Left ventricle myocardium superior (tissue), 1 donor: ENCODE data around the gene GYG2. TPM values are rescaled to one million over a fixed set of nuclear protein-coding genes. Genes with fewer than 3 reads are reported as not detected.
"Not testable (repeated sequence)": the region's sequence is repeated elsewhere in the genome, so short reads cannot be mapped to it uniquely, and the experiment has no call there.

Source experiments
- ATAC-seq: fragments of 200-7000 bp; cut with Tn5 transposase; one replicate; pipeline ENCODE4 v1.9.1; 2020; ENCODE audit warnings: mild to moderate bottlenecking, moderate library complexity
- DNase-seq: peaks from one replicate; pipeline ENCODE4 v3.0.0-alpha.2; 2020
- intact Hi-C: fragments of 100-400 bp; cut with micrococcal nuclease; formaldehyde crosslinking; loops from one replicate; pipeline ENCODE4 v1.11.0; 2022
- total RNA-seq: library from RNA; stranded (reverse); fragmentation: NEBNext Ultra II Directional; extraction: Animal tissue kit (Norgen Biotek cat#: 25700); gene quantifications from one replicate; pipeline ENCODE4 v1.2.1, GENCODE V29; 2021
- donor health status: DM: no; HTN: yes; CAD: no; lungs with severe emphysema.

Gene GYG2
- total RNA-seq, 1 donor from 2014 or later = 1.4 TPM

DNA sequence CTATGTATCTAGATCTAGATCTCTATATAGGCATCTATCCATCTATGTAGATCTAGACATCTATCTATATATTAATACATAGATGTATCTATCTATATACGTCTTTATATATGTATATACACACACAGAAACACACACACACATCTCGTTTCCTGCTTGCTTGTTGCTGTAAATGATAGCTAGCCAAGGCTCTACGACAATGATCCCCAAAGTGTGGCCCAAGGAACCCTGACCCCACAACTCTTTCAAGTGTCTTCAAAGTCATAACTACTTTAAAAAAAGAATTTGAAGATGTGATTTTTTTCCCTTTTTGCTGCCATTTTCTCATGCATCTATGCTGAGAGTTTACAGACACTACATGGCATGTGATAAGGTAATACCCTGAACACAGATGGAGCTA, 28.8 kb downstream of the GYG2 start:
- ATAC-seq (no peak), DNase-seq (no peak)
- intact Hi-C loops = no loop called here

GRCh38 chrX:2859197-2859797, 30.6 kb downstream of the GYG2 start:
- ATAC-seq = no peak
- no peak for DNase-seq
- intact Hi-C loops = no loop called here

DNA sequence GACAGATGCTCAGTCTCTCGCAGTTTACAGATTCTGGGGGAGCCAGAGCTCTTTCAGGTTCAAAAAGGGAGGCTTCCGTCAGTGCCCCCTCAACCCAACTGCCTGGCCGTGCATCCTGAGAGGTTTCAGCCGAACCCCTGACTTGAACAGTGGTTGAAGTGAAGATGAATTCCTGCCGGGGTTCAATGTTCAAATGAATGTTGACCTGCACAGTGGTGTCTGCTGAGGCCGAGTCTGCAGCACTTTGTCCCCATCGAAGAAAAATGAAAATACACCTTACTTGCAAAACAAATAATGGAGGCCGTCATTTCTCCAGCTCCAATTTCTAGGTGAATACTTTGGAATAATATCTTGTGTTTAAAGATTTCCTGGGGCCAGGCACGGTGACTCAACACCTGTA, 33.7 kb downstream of the GYG2 start:
- intact Hi-C loops = no loop called here
- no peak for ATAC-seq
- DNase-seq = no peak

DNA sequence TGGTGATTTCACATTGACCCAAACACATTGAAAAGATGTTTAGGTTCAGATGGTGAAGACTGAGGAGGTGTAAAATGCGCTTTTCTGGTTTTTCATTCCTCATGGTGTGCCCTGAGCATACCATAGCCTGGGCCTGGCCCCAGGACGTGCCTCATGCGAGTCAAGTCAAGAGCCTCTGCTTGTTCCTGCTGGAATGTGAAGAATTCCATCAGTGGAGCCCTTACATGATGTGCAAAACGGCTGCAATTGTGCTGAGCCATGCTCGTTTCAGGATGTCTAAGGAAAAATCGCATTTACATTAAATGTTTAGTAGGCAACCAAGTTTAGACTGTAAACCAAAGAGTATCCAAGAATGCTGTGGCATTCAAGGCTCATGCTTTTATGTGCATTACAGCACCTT, 34.9 kb downstream of the GYG2 start:
- DNase-seq = no peak
- intact Hi-C loops = no loop called here
- ATAC-seq = no peak

DNA sequence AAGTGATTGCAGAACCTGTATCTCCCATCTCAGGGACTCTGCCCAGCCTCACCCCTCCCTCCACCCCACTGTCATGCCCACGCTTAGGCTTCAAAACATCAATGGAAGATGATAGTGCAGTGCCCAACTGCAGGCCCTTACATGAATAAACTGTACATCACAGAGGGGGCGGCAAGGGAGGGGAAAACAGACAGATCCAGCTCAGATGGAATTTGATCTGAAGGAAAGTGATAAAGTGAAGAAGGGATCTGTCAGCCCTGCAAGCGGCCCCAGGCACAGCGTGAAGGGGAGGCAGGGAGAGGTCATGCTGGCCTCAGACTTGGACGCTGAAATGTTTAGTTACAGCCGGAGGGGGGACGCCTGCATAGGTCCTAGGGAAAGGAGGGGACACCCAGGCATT, 38.5 kb downstream of the GYG2 start:
- ATAC-seq (no peak), DNase-seq (no peak)
- intact Hi-C loops = no loop called here

- ATAC-seq = no peak
- no peak for DNase-seq
- intact Hi-C loops = no loop called here
Observed at GRCh38 chrX:2870650-2871049, 41.9 kb downstream of the GYG2 start.

GRCh38 chrX:2871831-2872230, 43.1 kb downstream of the GYG2 start:
- intact Hi-C loops = no loop called here
- no peak for DNase-seq
- ATAC-seq = no peak

DNA sequence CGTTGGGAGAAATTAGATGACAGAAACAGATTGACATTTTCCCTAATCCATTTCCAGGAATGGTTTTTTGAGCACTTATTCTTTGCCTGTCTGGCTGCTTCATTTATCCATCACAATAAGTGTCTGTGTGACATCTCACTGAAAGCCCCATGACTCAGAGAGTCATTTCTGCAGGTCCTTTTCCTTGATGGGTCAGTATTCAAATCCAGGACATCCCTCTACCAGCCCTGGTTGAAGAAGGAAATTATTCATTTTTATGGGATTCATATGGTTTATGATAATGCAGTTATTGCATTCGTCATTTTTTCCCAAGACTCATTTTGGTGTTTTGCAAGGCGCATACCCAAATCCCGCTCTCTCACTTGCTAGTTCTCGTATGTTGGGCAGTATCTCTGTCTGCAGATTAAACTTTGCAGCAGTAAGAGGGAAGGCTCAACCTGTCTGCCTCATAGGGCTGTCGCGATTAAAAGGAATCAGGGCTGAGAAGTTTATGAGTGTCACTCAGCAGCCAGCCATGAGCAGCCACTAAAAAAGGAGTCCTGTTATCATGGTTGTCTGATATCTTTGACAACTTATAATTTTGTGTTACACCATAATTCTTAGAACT, 44.0 kb downstream of the GYG2 start:
- no peak for ATAC-seq
- intact Hi-C loops = no loop called here

GRCh38 chrX:2874222-2875135, 45.7 kb downstream of the GYG2 start:
- intact Hi-C loops = no loop called here
- ATAC-seq = no peak

More for the DNA sequence above, 44.0 kb downstream of the GYG2 start:
- no peak for DNase-seq

DNA sequence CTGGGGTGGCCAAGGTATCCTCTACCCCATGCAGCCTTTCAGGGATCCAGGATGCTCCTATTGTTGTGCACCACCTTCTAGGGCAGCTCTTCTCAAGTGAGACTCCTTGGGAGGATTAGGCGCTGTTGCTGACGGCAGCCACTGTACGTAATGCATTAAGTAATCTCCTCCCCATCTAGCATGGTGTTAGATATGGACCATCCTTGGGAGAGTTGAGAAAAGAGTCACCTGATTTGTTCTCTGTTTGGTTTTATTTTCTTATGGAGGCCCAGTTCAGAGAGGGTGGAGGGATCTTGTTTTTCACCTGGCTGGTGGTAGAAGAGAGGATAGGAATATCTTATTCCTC, 46.4 kb downstream of the GYG2 start:
- ATAC-seq (no peak), DNase-seq (no peak)
- intact Hi-C loops = no loop called here

More at GRCh38 chrX:2874222-2875135, 45.7 kb downstream of the GYG2 start:
- DNase-seq = no peak

DNA sequence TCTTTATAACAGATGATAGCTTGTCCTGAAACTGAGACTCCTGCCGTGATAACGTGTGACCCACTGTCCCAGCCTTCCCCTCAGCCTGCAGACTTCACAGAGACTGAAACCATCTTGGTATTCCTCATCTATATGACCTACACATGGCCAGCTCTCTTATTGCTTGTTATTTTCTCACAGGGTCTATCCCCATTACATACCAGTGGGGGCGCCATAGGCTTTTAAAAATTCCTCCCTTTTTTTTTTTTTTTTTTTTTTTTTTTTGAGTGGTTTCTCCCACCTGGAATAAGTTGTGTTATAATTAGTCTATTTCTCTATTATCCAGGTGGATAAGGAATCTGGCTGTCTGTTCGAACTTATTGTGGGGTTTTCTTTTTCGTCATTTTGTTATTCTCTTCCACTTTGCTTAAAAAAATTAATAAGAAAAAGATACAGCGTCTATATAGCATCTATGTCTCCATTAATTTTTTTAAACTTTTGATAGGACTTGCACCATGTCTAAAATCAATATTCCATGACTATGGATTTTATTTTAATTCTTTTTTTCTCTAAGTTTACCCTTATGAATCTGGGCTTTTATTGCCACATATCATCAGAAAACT, 47.2 kb downstream of the GYG2 start:
- intact Hi-C loops = no loop called here
- DNase-seq (no peak), ATAC-seq (no peak)

- ATAC-seq (no peak), DNase-seq (no peak)
- intact Hi-C loops = no loop called here
Observed at GRCh38 chrX:2878563-2878962, 49.8 kb downstream of the GYG2 start.

DNA sequence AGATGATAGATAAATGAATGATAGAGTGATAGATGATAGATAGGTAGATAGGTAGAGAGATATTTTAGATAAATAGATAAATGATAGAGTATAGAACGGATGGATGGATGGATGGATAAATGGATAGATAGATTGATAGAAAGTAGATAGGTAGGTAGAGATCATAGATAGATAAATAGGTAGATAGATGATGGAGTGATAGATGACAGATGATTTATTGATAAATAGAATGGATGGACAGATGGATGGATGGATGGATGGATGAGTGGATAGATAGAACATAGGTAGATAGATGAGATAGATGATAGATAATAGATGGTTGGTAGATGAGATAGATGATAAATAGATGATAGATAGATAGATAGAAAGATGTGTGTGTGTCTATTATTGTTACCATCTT, 50.9 kb downstream of the GYG2 start:
- intact Hi-C loops = no loop called here
- DNase-seq = no peak
- no peak for ATAC-seq

DNA sequence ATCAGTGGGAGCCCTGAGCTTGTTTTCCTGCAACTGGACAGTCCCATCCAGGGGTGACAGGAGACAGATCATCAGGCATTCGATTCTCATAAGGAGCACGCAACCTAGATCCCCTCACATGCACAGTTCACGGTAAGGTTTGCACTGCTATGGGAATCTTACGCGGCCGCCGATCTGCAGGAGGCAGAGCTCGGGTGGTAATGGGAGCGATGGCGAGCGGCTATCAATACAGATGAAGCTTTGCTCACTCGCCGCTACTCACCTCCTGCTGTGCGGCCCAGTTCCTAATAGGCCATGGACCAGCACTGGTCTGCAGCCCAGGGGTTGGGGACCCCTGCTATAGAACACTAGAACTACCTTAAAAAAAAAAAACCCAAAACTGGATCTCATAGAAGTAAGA, 55.0 kb downstream of the GYG2 start:
- intact Hi-C loops = no loop called here
- DNase-seq (no peak), ATAC-seq (no peak)

GRCh38 chrX:2888309-2888708, 59.6 kb downstream of the GYG2 start:
- ATAC-seq (no peak), DNase-seq (no peak)
- intact Hi-C loops = no loop called here

DNA sequence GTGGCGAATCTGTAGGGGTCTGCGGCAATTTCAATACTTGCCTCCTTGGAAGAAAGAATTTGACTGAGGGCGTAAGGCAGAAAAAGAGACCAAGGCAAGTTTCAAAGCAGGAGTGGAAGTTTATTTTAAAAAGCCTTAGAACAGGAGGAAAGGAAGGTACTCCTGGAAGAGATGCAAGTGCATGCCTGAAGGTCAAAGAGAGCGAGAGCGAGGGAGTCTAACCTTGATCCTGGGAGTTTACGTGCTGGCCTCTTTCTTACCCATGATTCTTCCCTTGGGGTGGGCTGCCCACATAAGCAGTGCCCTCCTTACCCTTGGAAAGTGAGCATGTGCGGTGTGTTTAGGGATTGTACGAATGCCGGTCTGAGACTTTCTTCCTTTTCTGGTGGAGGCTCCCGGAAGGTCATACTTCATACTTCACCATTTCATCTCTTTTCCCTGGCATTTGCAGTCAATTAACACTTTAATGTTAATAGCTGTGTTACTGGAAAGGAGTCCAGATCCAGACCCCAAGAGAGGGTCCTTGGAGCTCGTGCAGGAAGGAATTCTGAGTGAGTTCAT, 60.4 kb downstream of the GYG2 start:
- no peak for ATAC-seq
- no peak for DNase-seq
- intact Hi-C loops = no loop called here

DNA sequence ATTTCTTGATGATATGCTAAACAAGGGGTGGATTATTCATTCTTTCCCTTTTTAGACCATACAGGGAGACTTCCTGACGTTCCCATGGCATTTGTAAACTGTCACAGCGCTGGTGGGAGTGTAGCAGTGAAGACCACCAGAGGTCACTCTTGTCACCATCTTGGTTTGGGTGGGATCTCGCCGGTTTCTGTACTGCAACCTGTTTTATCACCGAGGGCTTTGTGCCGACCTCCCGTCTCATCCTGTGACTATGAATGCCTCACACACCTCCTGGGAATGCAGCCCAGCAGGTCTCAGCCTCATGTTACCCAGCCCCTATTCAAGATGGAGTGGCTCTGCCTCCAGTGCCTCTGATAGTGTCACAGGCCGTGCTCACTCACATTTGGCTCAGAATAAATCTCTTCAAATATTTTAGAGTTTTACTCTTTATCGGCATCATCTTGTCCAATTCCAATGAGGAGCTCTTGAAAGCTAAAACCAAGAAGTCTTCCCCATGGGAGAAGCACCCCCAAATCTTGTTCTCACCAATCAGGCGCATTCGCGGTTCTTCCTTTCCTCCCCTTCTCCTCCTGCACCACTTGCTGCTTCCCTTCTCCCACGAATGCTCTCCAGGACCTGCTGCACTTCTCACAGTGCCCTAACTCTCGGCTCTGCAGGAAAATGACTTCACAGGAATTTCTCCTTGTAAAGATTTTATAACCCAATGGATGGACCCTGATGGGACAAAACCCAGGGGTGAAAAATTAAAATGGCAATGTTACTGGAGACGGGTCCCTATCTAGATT, 61.2 kb downstream of the GYG2 start:
- peak; percentile 53 for ATAC-seq
- DNase-seq, intact Hi-C loops: not testable (repeated sequence)

DNA sequence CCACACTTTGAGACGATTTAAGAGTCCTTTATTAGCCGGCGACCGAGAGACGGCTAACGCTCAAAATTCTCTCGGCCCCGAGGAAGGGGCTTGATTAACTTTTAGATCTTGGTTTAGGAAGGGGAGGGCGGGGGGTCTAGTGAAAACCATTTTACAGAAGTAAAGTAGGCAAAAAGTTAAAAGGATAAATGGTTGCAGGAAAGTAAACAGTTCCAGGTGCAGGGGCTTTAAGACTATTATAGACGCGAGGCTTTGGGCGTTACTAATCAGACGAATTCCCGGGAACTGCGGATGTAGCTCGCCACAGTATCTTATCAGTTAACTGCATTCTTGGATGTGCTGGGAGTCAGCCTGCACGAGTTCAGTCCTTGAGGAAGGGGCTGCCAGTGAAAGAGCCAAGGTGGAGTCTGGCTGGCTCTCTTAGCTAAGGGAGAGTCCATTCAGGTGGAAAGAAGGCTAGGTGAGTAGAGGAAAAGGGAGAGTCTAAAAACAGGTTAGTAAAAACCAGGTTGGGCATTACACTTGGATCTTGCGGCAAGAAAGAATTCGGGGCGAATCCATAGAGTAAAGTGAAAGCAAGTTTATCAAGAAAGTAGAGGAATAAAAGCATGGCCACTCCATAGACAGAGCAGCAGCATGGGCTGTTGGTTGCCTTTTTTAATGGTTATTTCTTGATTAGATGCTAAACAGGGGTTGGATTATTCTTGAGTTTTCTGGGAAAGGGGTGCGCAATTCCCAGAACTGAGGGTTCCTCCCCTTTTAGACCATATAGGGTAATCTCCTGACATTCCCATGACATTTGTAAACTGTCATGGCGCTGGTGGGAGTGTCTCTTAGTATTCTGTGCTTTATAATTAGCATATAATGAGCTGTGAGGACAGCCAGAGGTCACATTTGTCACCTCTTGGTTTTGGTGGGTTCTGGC, 62.1 kb downstream of the GYG2 start:
- ATAC-seq, DNase-seq, intact Hi-C loops: not testable (repeated sequence)
